GM18505 (cell line): ENCODE measurements around the gene LITAFD.

Experiments used
- ATAC-seq: cut with Tn5 transposase; IDR thresholded peaks from one replicate; pipeline ENCODE4 v1.9.1; 2021; ENCODE audit not compliant: unreplicated experiment
- POLR2A ChIP-seq: IDR thresholded peaks from 4 replicates; pipeline ENCODE4 v1.6.1; 2011; ENCODE audit warnings: borderline replicate concordance; ENCODE audit not compliant: insufficient read depth, insufficient read length; ENCODE audit errors: extremely low read depth

LITAFD gene

DNA sequence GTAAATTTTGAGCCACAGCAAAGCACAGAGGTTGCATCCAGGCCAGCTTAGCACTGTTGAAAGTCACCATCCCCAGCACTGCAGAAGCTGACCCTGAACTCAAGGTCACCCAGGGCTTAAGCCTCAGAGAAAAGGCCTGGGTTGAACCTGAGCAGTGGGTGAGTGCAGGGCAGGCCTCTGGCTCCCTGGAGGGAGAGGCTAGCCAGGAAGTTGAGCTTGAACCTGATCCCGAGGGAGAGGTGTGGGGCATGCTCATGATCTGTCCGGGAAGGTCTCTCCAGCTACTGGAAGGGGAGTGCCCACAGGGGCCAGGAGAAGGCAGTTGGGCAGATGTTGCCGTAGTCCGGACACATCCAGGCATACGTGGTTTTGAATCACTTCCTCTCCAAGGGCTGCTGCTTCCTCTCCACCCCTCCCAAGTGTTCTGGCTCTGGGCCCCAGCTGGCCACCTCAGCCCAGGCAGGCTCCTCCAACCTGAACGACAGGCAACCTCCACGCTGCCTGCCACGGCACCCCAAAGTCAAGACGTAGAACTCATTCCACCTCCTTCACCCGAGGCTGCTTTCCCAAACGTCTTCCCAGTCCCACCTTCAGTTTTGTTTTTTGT is 31.8 kb upstream of the LITAFD start:
- no peak for TF ChIP-seq POLR2A
- no peak for ATAC-seq

DNA sequence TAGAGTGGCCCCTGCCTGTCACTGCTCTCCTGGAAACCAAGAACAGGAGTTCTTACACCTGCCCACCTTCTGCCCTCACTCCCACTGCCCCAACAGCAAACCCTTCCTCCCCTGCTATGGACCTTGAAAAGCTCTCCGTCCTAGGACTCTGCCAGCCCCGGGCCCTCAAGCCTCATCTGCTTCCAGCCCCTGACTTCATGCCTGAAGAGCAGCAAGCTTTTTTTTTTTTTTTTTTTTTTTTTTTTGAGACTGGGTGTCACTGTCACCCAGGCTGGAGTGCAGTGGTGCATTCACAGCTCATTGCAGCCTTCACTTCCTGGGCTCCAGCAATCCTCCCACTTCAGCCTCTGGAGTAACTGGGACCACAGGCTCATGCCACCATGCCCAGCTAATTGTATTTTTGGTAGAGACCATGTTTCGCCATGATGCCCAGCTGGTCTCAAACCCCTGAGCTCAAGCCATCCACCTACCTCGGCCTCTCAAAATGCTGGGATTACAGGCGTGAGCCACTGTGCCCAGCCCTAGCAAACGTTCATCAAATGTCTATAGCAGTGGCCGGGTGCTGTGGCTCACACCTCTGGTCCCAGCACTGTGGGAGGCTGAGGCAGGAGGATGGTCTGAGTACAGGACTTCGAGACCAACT is 30.3 kb upstream of the LITAFD start:
- no peak for TF ChIP-seq POLR2A

DNA sequence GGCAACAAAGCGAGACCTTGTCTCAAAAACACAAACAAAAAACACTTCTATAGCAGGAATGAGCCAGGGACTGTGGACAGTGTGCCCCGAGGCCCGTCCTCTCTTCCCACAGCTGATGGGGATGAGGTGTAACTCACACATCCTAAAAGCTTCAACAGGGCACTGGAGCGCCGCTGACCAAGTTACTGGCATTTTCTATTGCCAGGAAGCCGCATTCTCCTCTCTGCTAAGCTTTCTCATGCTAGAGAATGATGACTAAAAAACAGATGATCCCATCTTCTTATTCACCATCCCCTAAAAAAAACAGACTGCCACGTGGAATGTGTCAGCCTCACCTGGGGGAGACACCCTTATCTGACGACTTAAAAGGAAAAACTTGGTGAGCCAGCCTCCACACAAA is 29.6 kb upstream of the LITAFD start:
- ATAC-seq = no peak
- TF ChIP-seq POLR2A = no peak

More for the DNA sequence above, 30.3 kb upstream of the LITAFD start:
- no peak for ATAC-seq

DNA sequence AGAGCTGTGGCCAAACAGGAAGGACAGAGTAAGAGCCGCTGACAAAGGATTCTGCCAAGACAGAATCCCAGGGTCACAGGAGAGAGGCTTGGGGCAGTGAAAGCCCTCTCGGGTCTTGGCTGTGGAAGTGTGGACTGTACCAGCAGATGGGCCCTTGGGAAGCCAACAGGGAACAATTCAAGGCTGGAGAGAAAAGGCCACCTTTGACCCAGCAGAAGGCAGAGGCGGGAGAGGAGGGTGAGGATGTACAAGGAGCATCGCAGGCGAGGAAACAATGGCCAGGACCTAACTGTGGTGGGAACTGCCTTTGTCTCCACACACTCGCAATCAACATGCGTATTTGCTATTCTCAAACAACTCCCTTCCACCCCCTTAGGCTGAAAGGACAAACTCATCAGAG is 29.0 kb upstream of the LITAFD start:
- ATAC-seq = no peak
- no peak for TF ChIP-seq POLR2A

DNA sequence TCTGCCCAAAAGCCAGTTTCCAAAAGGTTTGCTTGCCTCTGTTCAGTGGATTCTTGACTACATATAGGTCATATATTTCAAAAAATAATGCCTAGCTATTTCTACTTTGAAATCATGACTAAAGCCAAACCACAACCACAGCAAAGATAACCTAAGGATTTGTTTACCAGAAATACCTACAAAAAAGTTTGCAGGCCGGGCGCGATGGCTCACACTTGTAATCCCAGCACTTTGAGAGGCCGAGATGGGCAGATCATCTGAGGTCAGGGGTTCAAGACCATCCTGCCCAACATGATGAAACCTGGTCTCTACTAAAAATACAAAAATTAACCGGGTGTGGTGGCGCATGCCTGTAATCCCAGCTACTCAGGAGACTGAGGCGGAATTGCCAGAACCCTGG is 28.5 kb upstream of the LITAFD start:
- no peak for ATAC-seq
- TF ChIP-seq POLR2A = no peak

DNA sequence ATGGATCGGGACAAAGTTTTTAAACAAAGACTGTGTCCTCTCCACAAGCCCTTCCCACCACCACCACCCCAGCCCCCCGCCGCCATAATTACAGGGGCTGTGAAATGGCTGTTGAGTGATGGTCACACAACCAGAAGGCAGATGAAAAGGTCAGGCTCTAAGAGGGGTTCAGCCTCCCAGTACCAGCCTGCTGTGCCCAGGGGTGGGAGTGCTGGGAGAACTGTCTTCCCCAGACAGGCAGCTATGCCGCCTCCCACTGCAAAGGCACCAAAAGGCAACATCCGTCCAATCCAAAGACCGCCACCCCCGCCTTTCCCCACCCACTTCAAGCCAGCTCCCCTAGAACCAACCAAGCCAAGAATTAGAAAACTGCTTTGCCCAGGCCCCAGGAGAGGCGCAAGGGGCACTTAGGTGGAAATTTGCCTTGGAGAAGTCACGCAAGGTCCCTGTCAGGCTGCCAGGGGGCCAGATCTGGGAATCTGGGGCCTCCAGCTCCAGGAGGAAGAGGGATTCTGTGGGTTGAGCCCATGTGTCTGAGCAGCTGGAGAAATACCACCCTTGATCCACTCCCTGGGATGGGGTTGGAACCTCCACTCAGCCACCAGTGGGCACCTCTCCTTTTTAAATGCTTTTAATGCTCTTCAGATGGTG is 27.7 kb upstream of the LITAFD start:
- ATAC-seq = no peak
- TF ChIP-seq POLR2A = no peak

DNA sequence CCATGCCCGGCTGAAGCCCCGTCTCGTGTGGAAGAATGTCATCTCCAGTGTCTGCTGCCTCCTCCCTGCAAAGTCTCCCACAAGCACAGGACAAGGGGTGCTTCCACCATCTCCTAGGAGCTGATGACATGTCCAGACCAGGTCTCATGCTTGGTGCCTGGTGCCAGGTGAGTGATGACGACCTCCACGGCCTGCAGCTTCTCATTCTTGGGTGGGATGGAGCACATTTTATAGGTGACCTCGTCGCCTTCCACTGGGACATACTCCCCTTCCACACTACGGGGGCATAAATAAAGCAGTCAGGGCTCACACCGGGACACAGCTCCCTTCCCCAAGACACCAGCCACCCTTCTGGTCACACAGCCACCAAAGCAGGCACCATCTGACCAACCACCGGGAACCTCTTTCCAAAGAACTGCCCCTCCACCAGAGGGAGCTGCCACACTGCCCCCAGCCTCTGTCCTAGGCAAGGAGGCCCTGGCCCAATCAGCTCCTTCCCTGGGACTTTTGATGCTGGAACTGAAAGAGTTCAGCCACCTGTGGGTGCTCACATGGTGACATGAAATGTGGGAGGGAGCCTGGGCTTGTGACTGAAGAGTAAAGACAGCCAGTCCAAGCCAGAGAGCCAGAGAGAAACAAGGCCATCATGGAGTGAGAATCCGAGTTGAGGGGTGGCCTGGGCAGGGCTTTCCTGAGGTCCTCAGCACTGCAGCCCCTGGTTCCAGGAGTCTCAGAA is 26.9 kb upstream of the LITAFD start:
- TF ChIP-seq POLR2A = no peak
- ATAC-seq = no peak

DNA sequence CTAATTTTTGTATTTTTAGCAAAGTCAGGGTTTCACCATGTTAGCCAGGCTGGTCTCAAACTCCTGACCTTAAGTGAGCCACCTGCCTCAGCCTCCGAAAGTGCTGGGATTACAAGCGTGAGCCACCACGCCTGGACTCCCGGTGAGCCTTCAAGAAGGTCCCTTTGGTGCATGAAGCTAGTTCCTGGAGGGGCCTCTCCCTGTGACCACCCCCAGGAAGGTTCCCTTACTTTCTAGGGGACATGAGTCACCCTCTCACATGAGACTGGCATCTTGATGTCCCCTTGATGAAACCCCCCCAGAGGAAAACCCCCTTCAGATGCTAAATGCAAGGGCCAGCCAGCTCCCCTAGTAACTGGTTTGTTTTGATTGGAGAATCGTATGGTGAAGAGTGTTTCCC is 26.2 kb upstream of the LITAFD start:
- TF ChIP-seq POLR2A = no peak

DNA sequence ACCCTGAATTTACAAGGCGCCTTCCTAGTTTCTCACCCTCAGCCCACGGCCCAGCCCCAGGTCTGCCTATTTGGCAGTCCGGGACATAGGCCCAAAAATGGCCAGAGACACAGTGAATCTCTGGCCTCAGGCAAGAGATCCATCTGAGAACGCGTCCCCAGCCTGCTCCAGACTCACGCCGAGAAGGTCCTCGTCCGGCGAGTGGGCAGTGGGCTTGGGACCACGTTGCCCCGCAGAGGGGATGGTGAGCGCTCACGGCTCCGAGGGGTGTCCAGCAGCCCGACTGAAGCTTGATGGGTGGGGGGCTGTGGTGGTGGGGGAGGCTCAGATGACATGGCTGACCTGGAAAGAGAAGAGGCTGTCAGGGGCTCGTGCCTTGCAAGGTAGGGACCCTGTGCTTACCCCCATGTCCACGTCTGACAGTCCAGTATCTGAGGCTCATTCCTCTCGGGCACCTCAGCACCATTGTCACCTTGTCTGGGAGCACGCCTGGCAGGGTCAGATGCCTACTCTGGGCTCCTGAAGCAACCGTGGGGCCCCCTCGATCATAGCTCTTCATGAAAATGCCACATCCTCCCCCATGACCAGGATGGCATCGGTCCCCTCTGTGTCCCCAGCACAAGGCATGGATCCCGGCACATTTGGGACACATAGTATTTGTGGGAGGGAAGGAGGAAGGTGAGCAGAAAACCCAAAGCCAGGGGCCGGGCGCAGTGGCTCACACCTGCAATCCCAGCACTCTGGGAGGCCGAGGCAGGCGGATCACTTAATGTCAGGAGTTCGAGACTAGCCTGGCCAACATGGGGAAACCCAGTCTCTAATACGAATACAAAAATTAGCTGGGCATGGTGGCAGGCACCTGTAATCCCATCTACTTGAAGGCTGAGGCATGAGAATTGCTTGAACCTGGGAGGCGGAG is 22.9 kb upstream of the LITAFD start:
- no peak for TF ChIP-seq POLR2A
- no peak for ATAC-seq

More for the DNA sequence above, 26.2 kb upstream of the LITAFD start:
- no peak for ATAC-seq

DNA sequence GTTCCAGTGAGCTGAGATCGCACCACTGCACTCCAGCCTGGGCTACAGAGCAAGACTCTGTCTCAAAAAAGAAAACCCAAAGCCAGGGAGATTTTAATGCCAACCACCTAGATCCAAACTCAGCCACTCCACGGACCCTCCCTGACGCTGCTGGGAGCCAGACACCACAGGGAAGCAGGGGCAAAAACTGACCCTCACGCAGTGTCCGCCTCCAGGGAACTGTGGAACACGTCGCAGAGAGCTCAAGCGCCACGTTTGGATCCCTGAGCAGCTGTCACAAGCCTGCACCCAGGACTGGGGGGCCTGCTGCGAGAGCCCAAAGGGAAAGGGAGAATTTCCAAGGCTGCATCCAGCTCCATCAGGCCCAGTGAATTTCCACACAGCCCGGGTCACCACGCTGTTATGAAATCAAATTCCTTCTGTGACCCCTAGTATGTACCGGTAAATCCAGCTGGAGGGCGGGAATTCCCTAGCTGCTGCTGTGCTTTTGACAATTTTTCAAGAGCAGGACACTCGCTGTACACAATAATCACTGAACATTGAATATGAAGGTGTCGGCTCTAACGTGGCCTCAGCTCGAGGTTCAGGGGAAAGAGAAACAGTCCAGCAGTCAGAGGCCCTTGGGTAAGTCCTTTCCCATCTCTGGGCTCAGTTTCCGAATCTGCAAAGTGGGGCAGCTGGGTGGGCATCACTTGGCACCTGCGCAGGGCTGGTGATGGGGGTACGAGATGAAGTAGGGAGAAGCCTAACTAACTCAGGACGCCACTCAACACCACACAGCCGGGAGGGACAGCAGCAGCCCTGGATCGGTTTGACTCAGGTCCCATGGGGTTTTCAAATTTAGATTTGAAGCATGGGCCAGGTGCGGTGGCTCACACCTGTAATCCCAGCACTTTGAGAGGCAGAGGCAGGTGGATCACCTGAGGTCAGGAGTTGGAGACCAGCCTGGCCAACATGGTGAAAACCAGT is 22.0 kb upstream of the LITAFD start:
- ATAC-seq = no peak
- TF ChIP-seq POLR2A = no peak

DNA sequence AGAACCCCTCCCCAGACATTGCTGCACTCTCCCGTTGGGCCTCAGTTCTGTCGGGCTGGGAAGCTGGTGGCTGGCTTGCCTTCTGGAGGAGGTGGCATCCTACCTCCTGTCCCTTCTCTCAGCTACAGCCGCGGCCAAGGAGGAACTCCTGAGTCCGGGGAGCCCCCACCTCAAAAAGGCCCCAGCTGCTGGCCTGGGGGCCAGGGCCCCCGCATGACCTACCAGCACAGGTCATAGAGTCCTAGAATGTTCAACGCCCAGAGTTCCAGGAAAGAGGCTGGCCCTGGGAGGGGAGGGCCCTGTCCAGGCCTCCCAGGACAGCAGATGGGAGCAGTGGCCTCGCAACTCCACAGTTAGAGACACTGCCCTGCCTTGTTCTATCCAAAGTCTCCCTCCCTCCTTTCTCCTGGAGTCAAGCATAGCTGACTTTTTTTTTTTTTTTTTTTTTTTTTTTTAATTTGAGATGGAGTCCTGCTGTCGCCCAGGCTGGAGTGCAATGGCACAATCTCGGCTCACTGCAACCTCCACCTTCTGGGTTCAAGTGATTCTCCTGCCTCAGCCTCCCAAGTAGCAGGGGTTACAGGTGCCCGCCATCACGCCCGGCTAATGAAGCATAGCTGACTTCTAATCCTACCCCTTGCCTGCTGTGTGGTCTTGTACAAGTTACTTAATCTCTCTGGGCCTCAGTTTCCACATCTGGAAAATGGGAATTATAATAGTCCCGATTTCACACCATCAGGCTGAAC is 20.4 kb upstream of the LITAFD start:
- no peak for ATAC-seq
- no peak for TF ChIP-seq POLR2A
